Measurements from ENCODE around the gene FNIP2. TPM values are rescaled to one million over a fixed set of nuclear protein-coding genes. Genes with fewer than 3 reads are reported as not detected.
"Not testable (repeated sequence)": the region's sequence is repeated elsewhere in the genome, so short reads cannot be mapped to it uniquely, and the experiment has no call there.

Gene FNIP2
- total and polyA plus RNA-seq, 4 donors, result 8.8 to 88.7 (median 23.5) TPM

- not testable (repeated sequence) for H3K27ac ChIP-seq (ENCODE audit: low read depth in 1 of 2, low read length in 2 of 2)
These were observed 187.5 kb downstream of the FNIP2 start for GRCh38 chr4:158956345-158956744.

GRCh38 chr4:158956918-158957317 lies 188.1 kb downstream of the FNIP2 start:
- not testable (repeated sequence) for DNase-seq (ENCODE audit: low spot score); H3K4me3 ChIP-seq (ENCODE audit: low read depth in 1 of 3, low read length in 3 of 3); H3K27me3 ChIP-seq (ENCODE audit: control insufficient read depth in 4 of 4, insufficient read depth in 4 of 4, low read length in 3 of 4); H3K27ac ChIP-seq (ENCODE audit: low read depth in 1 of 2, low read length in 2 of 2); H3K36me3 ChIP-seq (ENCODE audit: control insufficient read depth in 4 of 4, insufficient read depth in 3 of 4, low read depth in 1 of 4, low read length in 3 of 4); H3K9me3 ChIP-seq (ENCODE audit: control insufficient read depth in 4 of 4, low read length in 3 of 4); H3K9ac ChIP-seq (ENCODE audit: low read depth in 1 of 2, low read length in 2 of 2)
- 93% methylated on average over 3 of the region's 3 CpGs for WGBS
- peaks cover 0 to 13% (median 9%) of the 10 kb centered on the region in 4 donors for H3K4me1 ChIP-seq (ENCODE audit: control insufficient read depth in 4 of 4, insufficient read depth in 4 of 4, low read length in 3 of 4)

More at GRCh38 chr4:158956345-158956744, 187.5 kb downstream of the FNIP2 start:
- DNase-seq (ENCODE audit: low spot score); H3K4me3 ChIP-seq (ENCODE audit: low read depth in 1 of 3, low read length in 3 of 3); H3K9me3 ChIP-seq (ENCODE audit: control insufficient read depth in 4 of 4, low read length in 3 of 4); H3K9ac ChIP-seq (ENCODE audit: low read depth in 1 of 2, low read length in 2 of 2); H3K36me3 ChIP-seq (ENCODE audit: control insufficient read depth in 4 of 4, insufficient read depth in 3 of 4, low read depth in 1 of 4, low read length in 3 of 4); H3K27me3 ChIP-seq (ENCODE audit: control insufficient read depth in 4 of 4, insufficient read depth in 4 of 4, low read length in 3 of 4): not testable (repeated sequence)
- peak in 1 of 2 donors; percentile 29 for TF ChIP-seq HNF4A (conservative IDR thresholded peaks at IDR 0.05)
- WGBS, result 49% methylated on average over 9 of the region's 9 CpGs
- peaks cover 0 to 13% (median 9%) of the 10 kb centered on the region in 4 donors for H3K4me1 ChIP-seq (ENCODE audit: control insufficient read depth in 4 of 4, insufficient read depth in 4 of 4, low read length in 3 of 4)

Small RNAs within 50 kb of the gene (small RNA-seq; reads per million reads assigned to genes)
- gene RF00157 (not detected), gene RNU6-128P (not detected)

Other genes starting within 250 kb of the FNIP2 start
- gene RXFP1, start 247.1 kb upstream of the FNIP2 start, total RNA-seq, result 1 to 10 TPM in 1 of 2 donors, under 1 TPM in 1; 0.42 to 1.5 TPM
- 1 to 10 TPM in 1 of 2 donors, under 1 TPM in 1; 0.24 to 1.2 TPM for gene RXFP1, start 247.1 kb upstream of the FNIP2 start, polyA plus RNA-seq
- gene C4orf46, start 97.1 kb upstream of the FNIP2 start, total RNA-seq, result 1 to 10 TPM; 1.8 to 6.7 TPM
- under 1 TPM; 0.40 to 0.92 TPM for gene C4orf46, start 97.1 kb upstream of the FNIP2 start, polyA plus RNA-seq
- 100 to 1,000 TPM in 1 of 2 donors, 10 to 100 TPM in 1; 40.7 to 151 TPM for gene ETFDH, start 96.7 kb upstream of the FNIP2 start, total RNA-seq
- gene ETFDH, start 96.7 kb upstream of the FNIP2 start, polyA plus RNA-seq, result 100 to 1,000 TPM; 114 to 119 TPM
- gene PPID, start 45.6 kb upstream of the FNIP2 start, total RNA-seq, result 10 to 100 TPM; 14.8 to 16.7 TPM
- 10 to 100 TPM; 15.1 to 53.6 TPM for gene PPID, start 45.6 kb upstream of the FNIP2 start, polyA plus RNA-seq

Data from liver (tissue), 10 donors.